ENCODE measurements around the gene PRMT2.
"Not testable (repeated sequence)": the region's sequence is repeated elsewhere in the genome, so short reads cannot be mapped to it uniquely, and the experiment has no call there.

PRMT2 gene

DNA sequence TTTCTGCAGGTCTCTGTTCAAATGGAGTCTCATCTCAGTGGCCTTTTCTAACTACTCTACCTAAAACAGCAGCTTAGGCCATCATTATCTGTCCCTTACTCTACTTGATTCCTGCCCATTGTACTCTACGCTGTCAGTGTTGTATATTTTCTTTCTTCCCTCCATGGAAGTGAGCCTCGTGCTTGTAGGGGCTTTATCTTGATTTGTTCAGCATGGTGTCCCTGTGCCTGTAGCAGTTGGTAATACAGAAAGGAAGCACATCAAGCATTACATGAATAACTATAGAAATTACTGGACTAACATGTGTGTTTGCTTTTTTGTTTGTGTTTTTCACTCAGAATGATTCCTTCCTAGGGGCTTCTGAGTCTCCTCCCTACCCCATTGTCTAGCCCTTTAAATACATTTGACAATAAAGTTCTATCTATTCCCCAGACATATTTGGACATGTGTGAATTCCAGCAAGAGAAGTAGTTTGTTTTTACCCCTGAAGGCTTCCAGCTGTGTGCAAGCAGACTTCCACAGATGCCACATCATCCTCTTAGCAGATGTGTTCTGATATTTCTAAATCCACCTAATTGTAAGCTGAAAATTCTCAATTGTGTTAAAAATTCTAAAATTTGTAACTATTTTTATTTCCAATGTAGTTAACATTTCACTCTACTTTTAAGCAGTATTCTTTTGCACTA is 40.3 kb downstream of the PRMT2 start:
- FAIRE-seq = no peak

DNA sequence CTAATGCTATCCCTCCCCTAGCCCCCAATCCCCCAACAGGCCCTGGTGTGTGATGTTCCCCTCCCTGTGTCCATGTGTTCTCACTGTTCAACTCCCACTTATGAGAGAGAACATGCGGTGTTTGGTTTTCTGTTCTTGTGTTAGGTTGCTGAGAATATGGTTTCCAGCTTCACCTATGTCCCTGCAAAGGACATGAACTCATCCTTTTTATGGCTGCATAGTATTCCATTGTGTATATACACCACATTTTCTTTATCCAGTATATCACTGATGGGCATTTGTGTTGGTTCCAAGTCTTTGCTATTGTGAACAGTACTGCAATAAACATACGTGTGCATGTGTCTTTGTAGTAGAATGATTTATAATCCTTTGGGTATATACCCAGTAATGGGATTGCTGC is 41.1 kb downstream of the PRMT2 start:
- FAIRE-seq = not testable (repeated sequence)

DNA sequence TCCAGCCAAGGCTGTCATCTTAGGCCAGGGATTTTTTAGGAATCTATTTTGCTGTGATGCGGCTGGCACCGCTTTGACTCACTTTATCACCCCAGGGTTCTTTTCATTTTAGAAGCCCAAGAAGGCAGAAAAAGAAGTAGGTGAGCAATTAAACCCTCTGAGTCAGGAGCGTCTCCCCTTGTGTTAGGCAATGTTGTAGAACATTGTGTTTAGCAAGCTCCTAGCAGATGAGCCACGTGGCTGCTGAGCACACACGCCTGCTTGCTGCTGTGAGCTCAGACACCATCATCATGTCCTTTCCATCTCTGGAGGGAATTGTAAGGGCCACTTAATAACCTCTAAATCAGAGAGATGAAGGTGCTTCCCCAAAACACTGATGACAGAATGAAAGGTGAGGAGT is 46.1 kb downstream of the PRMT2 start:
- FAIRE-seq = not testable (repeated sequence)

DNA sequence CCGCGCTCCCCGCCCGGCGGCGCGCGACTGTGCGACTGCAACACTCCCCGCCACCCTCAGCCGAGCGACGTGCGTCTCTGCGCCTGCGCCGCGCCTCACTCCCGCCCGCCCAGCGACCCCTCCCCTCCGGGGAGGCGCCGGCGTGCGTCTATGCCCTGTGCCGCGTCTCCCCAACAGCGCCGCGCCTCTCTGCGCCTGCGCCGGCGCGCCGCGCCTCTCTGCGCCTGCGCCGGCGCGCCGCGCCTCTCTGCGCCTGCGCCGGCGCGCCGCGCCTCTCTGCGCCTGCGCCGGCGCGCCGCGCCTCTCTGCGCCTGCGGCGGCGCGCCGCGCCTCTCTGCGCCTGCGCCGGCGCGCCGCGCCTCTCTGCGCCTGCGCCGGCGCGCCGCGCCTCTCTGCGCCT is 63.2 kb downstream of the PRMT2 start:
- not testable (repeated sequence) for FAIRE-seq

DNA sequence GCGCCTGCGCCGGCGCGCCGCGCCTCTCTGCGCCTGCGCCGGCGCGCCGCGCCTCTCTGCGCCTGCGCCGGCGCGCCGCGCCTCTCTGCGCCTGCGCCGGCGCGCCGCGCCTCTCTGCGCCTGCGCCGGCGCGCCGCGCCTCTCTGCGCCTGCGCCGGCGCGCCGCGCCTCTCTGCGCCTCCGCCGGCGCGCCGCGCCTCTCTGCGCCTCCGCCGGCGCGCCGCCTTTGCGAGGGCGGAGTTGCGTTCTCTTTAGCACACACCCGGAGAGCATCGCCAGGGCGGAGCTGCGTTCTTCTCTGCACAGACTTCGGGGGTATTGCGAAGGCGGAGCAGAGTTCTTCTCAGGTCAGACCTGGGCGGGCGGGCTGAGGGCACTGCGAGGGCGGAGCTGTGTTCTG is 63.6 kb downstream of the PRMT2 start:
- FAIRE-seq = not testable (repeated sequence)
